Mesenchymal stem cell (in vitro differentiated cells and primary cell): ENCODE data around the gene RPIA.

Experiments used
- DNase-seq: peaks from one replicate; pipeline ENCODE4 v3.0.0-alpha.2; 2013
- H2AFZ ChIP-seq: one replicate; pipeline ENCODE4 v1.6.1; 2013; ENCODE audit warnings: low read depth, mild to moderate bottlenecking, control low read depth, inconsistent platforms, low read length, moderate library complexity
- H2AK5ac ChIP-seq: 2 replicates; pipeline ENCODE4 v1.6.1; 2013; ENCODE audit warnings: low read length, moderate library complexity, mild to moderate bottlenecking, inconsistent platforms; ENCODE audit not compliant: severe bottlenecking
- H2BK120ac ChIP-seq: one replicate; pipeline ENCODE4 v1.6.1; 2013; ENCODE audit warnings: low read depth, mild to moderate bottlenecking, inconsistent platforms, low read length, moderate library complexity
- H2BK12ac ChIP-seq, 2 experiments: one replicate each; pipeline ENCODE4 v1.6.1; 2013; ENCODE audit warnings: inconsistent platforms in 2 of 2, low read length in 2 of 2, mild to moderate bottlenecking in 2 of 2, moderate library complexity in 2 of 2, control low read depth in 1 of 2
- H2BK15ac ChIP-seq: one replicate; pipeline ENCODE4 v1.6.1; 2013; ENCODE audit warnings: mild to moderate bottlenecking, low read depth, inconsistent platforms; ENCODE audit not compliant: poor library complexity, severe bottlenecking
- H2BK5ac ChIP-seq: 2 replicates; pipeline ENCODE4 v1.6.1; 2013; ENCODE audit warnings: low read depth, mild to moderate bottlenecking, low read length, control low read depth, inconsistent platforms; ENCODE audit not compliant: poor library complexity, severe bottlenecking
- H3K14ac ChIP-seq, 2 experiments: one replicate each; pipeline ENCODE4 v1.6.1; 2013; ENCODE audit warnings: inconsistent platforms in 2 of 2, low read length in 2 of 2, control low read depth in 1 of 2, mild to moderate bottlenecking in 1 of 2, moderate library complexity in 1 of 2
- H3K18ac ChIP-seq, 2 experiments: one replicate each; pipeline ENCODE4 v1.6.1; 2013; ENCODE audit warnings: inconsistent platforms in 2 of 2, low read length in 2 of 2, control low read depth in 1 of 2, low read depth in 1 of 2, mild to moderate bottlenecking in 1 of 2
- H3K23ac ChIP-seq, 2 experiments: one replicate each; pipeline ENCODE4 v1.6.1; 2013; ENCODE audit warnings: inconsistent platforms in 2 of 2, low read length in 2 of 2, mild to moderate bottlenecking in 2 of 2, moderate library complexity in 2 of 2, control low read depth in 1 of 2
- H3K27ac ChIP-seq: 2 replicates; pipeline ENCODE4 v1.5.1; 2013; ENCODE audit warnings: mild to moderate bottlenecking, moderate library complexity, low read length, control low read depth, inconsistent platforms; ENCODE audit not compliant: poor library complexity, severe bottlenecking
- H3K27me3 ChIP-seq, 2 experiments: 2 replicates each; pipeline versions ENCODE4 v1.6.1 to v1.7.0; 2013; ENCODE audit warnings: low read length in 2 of 2, mild to moderate bottlenecking in 2 of 2, moderate library complexity in 2 of 2, control low read depth in 1 of 2, inconsistent platforms in 1 of 2; ENCODE audit not compliant: control insufficient read depth in 1 of 2, insufficient read depth in 1 of 2
- H3K36me3 ChIP-seq, 2 experiments: 2 replicates each; pipeline versions ENCODE4 v1.6.1 to v1.7.0; 2013; ENCODE audit warnings: low read length in 2 of 2, control low read depth in 1 of 2, inconsistent platforms in 1 of 2, low read depth in 1 of 2, mild to moderate bottlenecking in 1 of 2; ENCODE audit not compliant: insufficient read depth in 2 of 2, control insufficient read depth in 1 of 2
- H3K4ac ChIP-seq, 2 experiments: one replicate each; pipeline ENCODE4 v1.6.1; 2013; ENCODE audit warnings: inconsistent platforms in 2 of 2, low read length in 2 of 2, mild to moderate bottlenecking in 2 of 2, moderate library complexity in 2 of 2, control low read depth in 1 of 2, low read depth in 1 of 2
- H3K4me1 ChIP-seq: 2 replicates; pipeline ENCODE4 v1.6.1; 2013; ENCODE audit warnings: low read depth, low read length, control low read depth; ENCODE audit not compliant: control insufficient read depth, insufficient read depth
- H3K4me2 ChIP-seq: 2 replicates; pipeline ENCODE4 v1.6.1; 2013; ENCODE audit warnings: low read length, mild to moderate bottlenecking, inconsistent platforms; ENCODE audit not compliant: poor library complexity, severe bottlenecking
- H3K4me3 ChIP-seq, 2 experiments: 2 replicates each; pipeline versions ENCODE4 v1.5.1 to v1.7.0; 2013; ENCODE audit warnings: low read length in 2 of 2, mild to moderate bottlenecking in 2 of 2, control low read depth in 1 of 2, low read depth in 1 of 2; ENCODE audit not compliant: insufficient read depth in 1 of 2
- H3K79me1 ChIP-seq: replicated peaks from 2 replicates; pipeline ENCODE4 v1.6.1; 2013; ENCODE audit warnings: mild to moderate bottlenecking, control low read depth, low read length, inconsistent platforms; ENCODE audit not compliant: poor library complexity, severe bottlenecking
- H3K9ac ChIP-seq: 2 replicates; pipeline ENCODE4 v1.7.0; 2013; ENCODE audit warnings: mild to moderate bottlenecking, low read length, moderate library complexity
- H3K9me3 ChIP-seq: 2 replicates; pipeline ENCODE4 v1.7.0; 2013; ENCODE audit warnings: mild to moderate bottlenecking, low read length; ENCODE audit not compliant: control insufficient read depth
- H4K8ac ChIP-seq: one replicate; pipeline ENCODE4 v1.6.1; 2013; ENCODE audit warnings: inconsistent platforms, mild to moderate bottlenecking, low read length, moderate library complexity
- H4K91ac ChIP-seq: one replicate; pipeline ENCODE4 v1.6.1; 2013; ENCODE audit warnings: mild to moderate bottlenecking, low read length, inconsistent platforms
- WGBS: methylation state at CpG from one replicate; pipeline ENCODE4 v1.1.7; 2013; ENCODE audit warnings: mixed read lengths; 5-methylcytosine and 5-hydroxymethylcytosine counted together

RPIA gene

GRCh38 chr2:88698027-88698413 is 6.5 kb downstream of the RPIA start:
- no peak overlapping the region for H2BK120ac ChIP-seq
- H2AFZ ChIP-seq = no peak overlapping the region
- H3K9me3 ChIP-seq = no peaks in the 10 kb centered on the region
- no peak overlapping the region for H3K14ac ChIP-seq
- no peak overlapping the region for H3K9ac ChIP-seq
- no peak overlapping the region for H4K8ac ChIP-seq
- H3K27me3 ChIP-seq = no peaks in the 10 kb centered on the region
- no peak overlapping the region for H3K23ac ChIP-seq
- H4K91ac ChIP-seq = no peak overlapping the region
- no peak overlapping the region for H2AK5ac ChIP-seq
- H3K4ac ChIP-seq = no peak overlapping the region
- no peak overlapping the region for H2BK15ac ChIP-seq
- 97% methylated on average over 2 of the region's 2 CpGs for WGBS
- no peak overlapping the region for H3K18ac ChIP-seq
- no peaks in the 10 kb centered on the region for H3K4me1 ChIP-seq
- H3K36me3 ChIP-seq = peaks cover 8 to 28% of the 10 kb centered on the region in 2 experiments
- H3K27ac ChIP-seq = no peak overlapping the region
- peaks cover 41% of the 10 kb centered on the region for H3K79me1 ChIP-seq
- no peak overlapping the region for H3K4me3 ChIP-seq
- H3K4me2 ChIP-seq = no peak overlapping the region
- DNase-seq = no peak
- no peak overlapping the region for H2BK5ac ChIP-seq
- no peak overlapping the region for H2BK12ac ChIP-seq

GRCh38 chr2:88698498-88699233 is 7.2 kb downstream of the RPIA start:
- Histone ChIP-seq H3K9ac (no peak overlapping the region), H2AFZ (no peak overlapping the region), H3K4ac (no peak overlapping the region), H3K23ac (no peak overlapping the region), H2BK15ac (no peak overlapping the region), H3K9me3 (no peaks in the 10 kb centered on the region), H4K91ac (no peak overlapping the region), H3K36me3 (peaks cover 12 to 30% of the 10 kb centered on the region in 2 experiments), H4K8ac (no peak overlapping the region), H2AK5ac (no peak overlapping the region), H3K27ac (no peak overlapping the region), H3K4me3 (no peak overlapping the region), H2BK12ac (no peak overlapping the region), H2BK5ac (no peak overlapping the region), H3K4me1 (no peaks in the 10 kb centered on the region), H3K79me1 (peaks cover 37% of the 10 kb centered on the region), H3K4me2 (no peak overlapping the region), H3K14ac (no peak overlapping the region), H2BK120ac (no peak overlapping the region), H3K27me3 (no peaks in the 10 kb centered on the region), H3K18ac (no peak overlapping the region)
- DNase-seq = no peak
- WGBS = 96% methylated on average over 3 of the region's 3 CpGs

GRCh38 chr2:88707003-88707402 is 15.5 kb downstream of the RPIA start:
- H2BK15ac ChIP-seq = no peak overlapping the region
- H2AFZ ChIP-seq = no peak overlapping the region
- H3K23ac ChIP-seq = no peak overlapping the region
- no peaks in the 10 kb centered on the region for H3K9me3 ChIP-seq
- H2BK12ac ChIP-seq = no peak overlapping the region
- no peak overlapping the region for H3K4ac ChIP-seq
- H3K79me1 ChIP-seq = peaks cover 17% of the 10 kb centered on the region
- no peak overlapping the region for H3K9ac ChIP-seq
- 100% methylated on average over 1 of the region's 2 CpGs for WGBS
- no peak overlapping the region for H2BK5ac ChIP-seq
- no peak overlapping the region for H3K4me3 ChIP-seq
- H3K14ac ChIP-seq = no peak overlapping the region
- H2BK120ac ChIP-seq = no peak overlapping the region
- H3K27me3 ChIP-seq = no peaks in the 10 kb centered on the region
- H4K8ac ChIP-seq = no peak overlapping the region
- DNase-seq = no peak
- no peak overlapping the region for H4K91ac ChIP-seq
- H3K4me1 ChIP-seq = no peaks in the 10 kb centered on the region
- H3K36me3 ChIP-seq = peaks cover 7 to 18% of the 10 kb centered on the region in 2 experiments
- H3K4me2 ChIP-seq = no peak overlapping the region
- no peak overlapping the region for H3K18ac ChIP-seq
- no peak overlapping the region for H2AK5ac ChIP-seq
- no peak overlapping the region for H3K27ac ChIP-seq

GRCh38 chr2:88709181-88709631 is 17.7 kb downstream of the RPIA start:
- 94% methylated on average over 3 of the region's 4 CpGs for WGBS
- no peak for DNase-seq
- no peak overlapping the region for H2BK15ac ChIP-seq
- no peak overlapping the region for H3K18ac ChIP-seq
- H3K14ac ChIP-seq = no peak overlapping the region
- H3K4me3 ChIP-seq = peak overlapping the region in 1 of 2 experiments; percentile 64
- no peak overlapping the region for H3K27ac ChIP-seq
- H3K27me3 ChIP-seq = no peaks in the 10 kb centered on the region
- H2AFZ ChIP-seq = no peak overlapping the region
- no peaks in the 10 kb centered on the region for H3K4me1 ChIP-seq
- no peak overlapping the region for H4K91ac ChIP-seq
- no peaks in the 10 kb centered on the region for H3K9me3 ChIP-seq
- no peak overlapping the region for H3K23ac ChIP-seq
- peak overlapping the region; percentile 81 for H3K9ac ChIP-seq
- H2AK5ac ChIP-seq = no peak overlapping the region
- no peak overlapping the region for H3K4ac ChIP-seq
- no peak overlapping the region for H3K4me2 ChIP-seq
- no peak overlapping the region for H2BK5ac ChIP-seq
- peaks cover 0 to 2% of the 10 kb centered on the region in 2 experiments for H3K36me3 ChIP-seq
- peaks cover 20% of the 10 kb centered on the region for H3K79me1 ChIP-seq
- no peak overlapping the region for H4K8ac ChIP-seq
- H2BK120ac ChIP-seq = no peak overlapping the region
- H2BK12ac ChIP-seq = no peak overlapping the region
